Stimulated activated CD8-positive, alpha-beta memory T cell treated with anti-CD3 and anti-CD28 coated beads, Interleukin-7, amount 100 ng/mL, for 24 hours (primary cell): ENCODE data around the gene NUP98.
A peak's percentile ranks its signal among the peaks of the same experiment; 100 is the strongest.
"Not testable (repeated sequence)": the region's sequence is repeated elsewhere in the genome, so short reads cannot be mapped to it uniquely, and the experiment has no call there.

Experiments
- DNase-seq: peaks from one replicate; pipeline ENCODE4 v3.0.0-alpha.2; 2020; ENCODE audit warnings: low read depth

The NUP98 gene

DNA sequence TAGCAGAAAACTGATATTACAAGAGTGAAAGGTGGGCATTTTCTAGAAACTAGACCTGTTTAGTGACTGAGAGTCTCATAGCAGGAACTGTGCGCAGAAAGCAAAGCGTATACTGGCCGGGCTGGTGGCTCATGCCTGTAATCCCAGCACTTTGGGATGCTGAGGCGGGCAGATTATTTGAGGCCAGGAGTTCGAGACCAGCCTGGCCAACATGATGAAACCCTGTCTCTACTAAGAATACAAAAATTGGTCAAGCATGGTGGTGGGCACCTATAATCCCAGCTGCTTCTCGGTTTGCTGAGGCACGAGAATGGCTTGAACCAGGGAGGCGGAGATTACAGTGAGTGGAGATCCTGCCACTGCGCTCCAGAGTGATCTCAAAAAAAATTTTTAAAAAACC is 1.8 kb upstream of the NUP98 start:
- no peak for DNase-seq

DNA sequence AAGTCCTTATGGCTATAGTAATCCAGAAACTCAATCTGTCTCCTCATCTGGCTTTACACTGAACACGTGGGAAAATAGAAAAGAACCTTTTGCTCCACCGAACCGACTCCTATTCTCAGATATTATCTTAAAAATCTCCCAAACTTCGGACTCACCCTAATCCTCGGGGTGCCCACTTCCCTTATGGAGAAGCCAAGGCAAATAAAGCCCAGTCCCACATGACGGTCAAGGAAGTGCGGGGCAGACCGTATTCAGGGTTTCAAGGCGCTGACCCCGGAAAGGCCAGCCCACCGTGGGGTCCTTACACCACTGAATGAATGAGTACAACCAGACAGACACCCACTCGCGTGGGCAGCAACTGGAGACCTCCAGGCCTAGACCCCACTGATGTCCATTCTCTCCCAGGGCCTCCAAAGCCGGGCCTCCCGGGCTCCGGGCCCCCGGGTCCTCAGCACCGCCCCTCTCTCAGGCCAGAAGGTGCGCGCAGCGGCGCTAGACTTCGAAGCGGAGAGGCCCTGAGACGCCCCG is 489 bp downstream of the NUP98 start:
- DNase-seq: peak; percentile 31

DNA sequence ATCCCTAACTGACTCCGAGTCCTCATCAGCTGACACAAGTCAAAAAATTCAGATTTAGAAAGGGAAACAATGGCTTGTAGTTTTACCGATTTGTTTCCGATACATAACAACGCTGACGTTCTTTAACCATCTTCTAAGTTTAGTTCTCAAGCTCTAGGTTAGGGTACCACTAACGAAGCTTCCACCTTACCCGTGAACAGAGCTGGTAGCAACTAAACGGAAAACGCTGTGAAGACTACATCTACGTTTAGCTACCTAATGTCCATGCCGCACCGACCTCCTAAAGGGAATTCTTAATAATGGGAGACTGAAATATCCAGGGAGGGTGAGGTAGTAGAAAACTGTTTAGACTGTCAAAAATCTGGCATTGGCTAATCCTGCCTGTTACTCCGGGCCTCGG is 1.0 kb downstream of the NUP98 start:
- no peak for DNase-seq

DNA sequence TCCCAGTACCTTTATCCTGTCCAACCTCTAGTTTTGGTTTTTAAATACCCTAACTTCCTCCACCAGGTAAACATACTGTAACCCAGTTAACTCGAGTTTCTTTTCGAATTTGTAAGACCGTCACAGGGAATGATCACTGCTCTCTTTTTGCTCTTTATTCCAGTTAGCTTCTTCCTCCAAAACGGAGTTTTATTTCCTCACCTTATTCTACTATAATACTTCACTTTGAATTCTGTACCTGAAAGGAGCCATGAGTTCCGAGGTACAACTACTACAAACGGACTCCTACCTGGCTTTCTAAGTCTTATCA is 1.4 kb downstream of the NUP98 start:
- no peak for DNase-seq

DNA sequence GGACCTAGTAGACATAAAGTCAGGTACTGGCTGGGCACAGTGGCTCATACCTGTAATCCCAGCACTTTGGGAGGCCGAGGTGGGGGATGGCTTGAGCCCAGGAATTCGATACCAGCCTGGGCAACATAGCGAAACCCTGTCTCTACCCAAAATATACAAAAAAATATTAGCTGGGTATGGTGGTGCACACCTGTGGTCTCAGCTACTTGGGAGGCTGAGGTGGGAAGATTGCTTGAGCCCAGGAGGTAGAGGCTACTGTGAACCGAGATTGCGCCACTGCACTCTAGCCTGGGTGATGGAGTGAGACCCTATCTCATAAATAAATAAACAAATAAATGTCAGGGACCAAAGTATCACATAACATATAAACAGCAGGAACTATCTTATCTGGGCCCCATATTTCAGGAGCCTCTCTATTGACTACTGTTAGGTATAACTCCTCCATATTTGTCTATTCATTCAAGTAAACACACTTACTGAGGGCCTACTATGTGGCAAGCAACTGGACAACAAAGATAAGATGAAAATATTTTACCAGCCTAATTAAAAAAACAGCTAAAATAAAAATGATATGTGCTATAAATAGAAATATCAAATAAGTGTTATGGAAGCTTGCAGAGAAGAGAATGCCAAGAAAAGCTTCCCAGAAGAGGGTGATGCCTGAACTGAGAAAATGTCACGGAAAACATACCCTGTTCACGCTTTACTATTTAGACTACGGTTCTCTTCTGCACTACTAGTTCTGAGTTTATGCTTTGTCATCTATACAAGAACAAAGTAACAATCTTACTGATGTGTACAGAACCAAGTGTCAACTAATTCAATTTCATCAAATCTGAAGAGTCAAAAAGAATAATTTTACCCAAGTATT is 2.0 kb downstream of the NUP98 start:
- DNase-seq: no peak

DNA sequence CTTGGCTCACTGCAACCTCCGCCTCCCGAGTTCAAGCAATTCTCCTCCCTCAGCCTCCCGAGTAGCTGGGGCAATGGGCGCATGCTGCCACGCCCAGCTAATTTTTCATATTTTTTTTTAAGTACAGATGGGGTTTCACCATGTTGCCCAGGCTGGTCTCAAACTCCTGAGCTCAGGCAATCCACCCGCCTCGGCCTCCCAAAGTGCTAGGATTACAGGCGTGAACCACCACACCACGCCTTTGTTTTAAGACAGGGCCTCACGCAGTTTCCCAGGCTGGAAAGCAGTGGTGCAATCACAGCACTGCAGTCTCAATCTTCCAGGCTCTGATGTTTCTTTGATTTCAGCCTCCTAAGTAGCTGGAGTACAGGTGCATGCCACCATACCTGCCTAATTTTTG is 3.0 kb downstream of the NUP98 start:
- not testable (repeated sequence) for DNase-seq

DNA sequence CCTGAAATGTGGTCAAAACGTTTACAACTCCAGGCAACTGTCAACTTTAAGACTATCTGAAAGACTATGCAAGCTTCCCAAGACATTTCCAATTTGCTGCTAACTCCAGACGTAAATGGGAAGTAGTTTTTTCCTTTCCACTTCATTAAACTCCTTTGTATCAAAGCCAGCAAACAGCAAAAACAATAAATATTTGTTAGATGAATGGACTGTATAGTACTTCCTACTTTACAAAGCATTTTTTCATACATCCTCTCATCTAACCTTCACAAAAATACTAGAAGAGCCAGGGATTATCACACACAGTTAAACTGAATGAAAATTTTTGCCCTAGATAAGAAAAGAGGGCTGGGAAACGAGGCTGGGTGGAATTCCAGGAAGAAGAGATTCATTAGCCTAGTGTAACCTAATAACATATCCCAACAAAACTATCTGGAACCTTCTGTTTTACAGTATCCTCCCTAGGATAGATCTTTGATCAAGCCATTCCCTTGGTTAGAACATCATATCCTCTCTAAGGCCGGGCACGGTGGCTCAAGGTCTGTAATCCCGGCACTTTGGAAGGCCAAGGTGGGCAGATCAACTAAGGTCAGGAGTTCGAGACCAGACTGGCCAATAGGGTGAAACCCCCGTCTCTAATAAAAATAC is 10.4 kb downstream of the NUP98 start:
- DNase-seq: no peak

DNA sequence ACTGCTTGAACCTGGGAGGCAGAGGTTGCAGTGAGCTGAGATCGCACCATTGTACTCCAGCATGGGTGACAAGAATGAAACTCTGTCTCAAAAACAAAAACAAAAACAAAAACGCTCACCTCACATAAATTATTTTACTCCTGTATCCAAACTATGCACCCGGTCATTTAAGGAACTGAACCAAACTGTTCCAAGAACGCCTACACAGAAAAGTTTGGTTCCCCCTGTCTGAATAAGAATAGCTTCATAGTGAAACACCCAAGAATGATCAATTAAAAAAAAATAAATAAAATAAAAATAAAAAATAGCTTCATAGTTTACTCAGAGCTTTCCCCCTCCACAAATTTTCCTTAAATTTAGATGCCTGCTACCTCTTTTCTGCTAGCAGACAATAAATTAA is 13.7 kb downstream of the NUP98 start:
- DNase-seq: no peak

DNA sequence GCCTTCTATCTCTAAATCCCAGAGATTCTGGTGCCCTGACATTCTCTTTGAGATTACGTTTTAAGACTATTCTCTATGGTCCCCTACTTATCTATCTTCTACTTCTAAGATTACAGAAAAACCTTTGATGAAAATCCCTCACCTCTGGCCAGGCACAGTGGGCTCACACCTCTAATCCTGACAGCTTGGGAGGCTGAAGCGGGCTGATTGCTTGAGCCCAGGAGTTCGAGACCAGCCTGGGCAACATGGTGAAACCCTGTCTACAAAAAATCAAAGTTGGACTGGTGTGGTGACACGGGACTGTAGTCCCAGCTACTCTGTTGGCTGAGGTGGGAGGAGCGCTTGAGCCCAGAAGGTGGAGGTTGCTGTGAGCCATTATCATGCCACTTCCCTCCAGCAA is 14.4 kb downstream of the NUP98 start:
- DNase-seq: no peak

DNA sequence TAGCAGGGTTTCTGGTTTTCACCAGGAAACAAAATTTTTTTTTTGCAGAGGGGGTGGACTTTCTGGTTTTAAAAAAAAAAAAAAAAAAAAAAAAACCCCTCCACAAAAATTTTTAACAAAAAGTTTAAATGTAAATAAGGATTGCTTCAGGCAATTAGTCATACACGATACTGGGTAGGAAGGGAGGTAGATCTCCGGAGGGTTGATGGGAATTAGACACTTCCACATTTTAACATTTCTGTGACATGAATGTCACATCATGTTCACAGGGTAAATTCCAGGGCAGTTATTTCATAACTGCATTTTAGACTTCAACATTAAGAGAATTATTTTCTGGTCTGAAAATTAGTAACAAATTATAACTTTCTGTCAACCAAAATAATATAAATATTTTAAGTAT is 15.9 kb downstream of the NUP98 start:
- no peak for DNase-seq

DNA sequence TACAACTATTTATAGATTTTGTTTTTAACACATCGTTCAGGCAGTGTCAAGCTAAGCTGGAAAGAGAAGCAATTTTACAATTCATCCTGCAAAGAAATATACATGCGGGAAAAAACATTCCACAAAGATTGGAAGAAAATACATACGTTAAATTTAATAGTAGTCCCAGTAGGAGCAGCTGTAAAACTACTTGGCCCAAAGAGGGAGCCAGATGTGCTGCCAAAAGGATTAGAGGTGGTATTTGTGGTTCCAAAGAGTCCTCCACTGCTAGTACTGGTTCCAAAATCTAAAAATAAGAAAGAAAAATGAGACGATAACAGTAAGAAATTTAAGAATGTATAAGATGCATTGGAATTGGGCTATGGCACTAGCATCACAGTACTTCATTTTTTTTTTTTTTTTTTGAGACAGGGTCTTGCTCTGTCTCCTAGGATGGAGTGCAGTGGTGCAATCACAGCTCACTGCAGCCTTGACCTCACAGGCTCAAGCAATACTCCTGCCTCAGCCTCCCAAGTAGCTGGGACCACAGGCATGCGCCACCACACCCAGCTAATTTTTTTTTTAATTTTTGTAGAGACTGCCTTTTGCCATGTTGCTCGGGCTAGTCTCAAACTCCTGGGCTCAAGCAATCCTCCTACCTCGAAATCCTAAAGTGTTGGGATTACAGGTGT is 21.5 kb downstream of the NUP98 start:
- no peak for DNase-seq

DNA sequence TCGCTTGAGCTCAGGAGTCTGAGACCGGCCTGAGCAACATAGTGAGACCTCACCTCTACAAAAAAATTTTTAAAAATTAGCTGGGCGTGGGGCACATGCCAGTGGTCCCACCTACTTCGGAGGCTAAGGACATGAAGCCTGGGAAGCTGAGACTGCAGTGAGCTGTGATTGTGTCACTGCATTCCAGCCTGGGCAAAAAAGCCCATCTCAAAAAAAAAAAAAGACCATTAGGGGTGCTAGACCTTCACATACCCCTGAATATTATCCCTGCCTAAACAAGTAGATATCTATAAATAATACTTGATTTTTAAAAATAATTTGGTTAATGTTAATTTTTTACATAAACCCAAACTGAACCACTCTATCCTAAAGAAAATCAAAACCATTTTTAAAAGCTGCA is 24.2 kb downstream of the NUP98 start:
- DNase-seq: no peak

DNA sequence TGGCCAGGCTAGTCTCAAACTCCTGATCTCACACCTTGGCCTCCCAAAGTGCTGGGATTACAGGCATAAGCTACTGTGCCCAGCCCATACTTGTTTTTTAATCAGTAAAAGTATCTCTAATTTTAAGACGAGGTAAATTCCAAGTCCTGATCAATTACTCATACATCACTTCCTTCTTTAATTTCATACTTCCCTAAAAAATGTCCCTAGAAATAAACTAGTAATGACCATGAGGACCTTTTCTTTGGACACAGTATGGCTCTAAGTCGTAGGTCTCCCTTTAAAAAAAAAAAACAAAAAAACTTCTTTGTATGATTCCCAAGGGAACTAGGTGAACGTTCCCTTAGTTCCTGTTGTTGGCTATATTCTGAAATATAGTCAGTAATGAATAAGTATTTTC is 29.8 kb downstream of the NUP98 start:
- DNase-seq: no peak

DNA sequence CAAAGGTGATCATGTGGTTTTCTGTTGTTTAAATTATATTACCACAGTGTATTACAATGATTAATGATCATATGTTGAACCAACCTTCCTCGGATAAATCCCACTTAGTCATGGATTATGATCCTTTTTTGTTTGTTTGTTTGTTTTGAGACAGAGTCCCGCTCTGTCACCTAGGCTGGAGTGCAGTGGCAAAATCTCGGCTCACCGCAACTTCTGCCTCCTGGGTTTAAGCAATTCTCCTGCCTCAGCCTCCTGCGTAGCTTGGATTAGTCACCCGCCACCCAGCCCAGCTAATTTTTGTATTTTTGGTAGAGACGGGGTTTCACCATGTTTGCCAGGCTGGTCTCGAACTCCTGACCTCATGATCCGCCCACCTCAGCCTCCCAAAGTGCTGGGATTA is 30.5 kb downstream of the NUP98 start:
- DNase-seq: not testable (repeated sequence)

DNA sequence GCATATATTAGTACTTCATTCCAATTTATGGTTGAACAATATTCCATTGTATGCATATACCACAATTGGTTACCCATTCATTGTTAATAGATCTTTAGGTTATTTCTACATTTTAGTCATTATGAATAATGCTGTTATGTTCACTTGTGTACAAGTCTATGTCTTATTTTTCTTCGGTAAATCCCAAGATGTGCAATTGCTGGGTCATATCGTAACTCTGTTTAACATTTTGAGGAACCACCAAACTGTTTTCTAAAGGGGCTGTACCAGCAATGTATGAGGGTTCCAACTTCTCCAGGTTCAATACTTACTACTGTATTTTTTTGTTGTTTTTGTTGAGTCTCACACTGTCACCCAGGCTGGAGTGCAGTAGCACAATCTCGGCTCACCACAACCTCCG is 33.1 kb downstream of the NUP98 start:
- no peak for DNase-seq

DNA sequence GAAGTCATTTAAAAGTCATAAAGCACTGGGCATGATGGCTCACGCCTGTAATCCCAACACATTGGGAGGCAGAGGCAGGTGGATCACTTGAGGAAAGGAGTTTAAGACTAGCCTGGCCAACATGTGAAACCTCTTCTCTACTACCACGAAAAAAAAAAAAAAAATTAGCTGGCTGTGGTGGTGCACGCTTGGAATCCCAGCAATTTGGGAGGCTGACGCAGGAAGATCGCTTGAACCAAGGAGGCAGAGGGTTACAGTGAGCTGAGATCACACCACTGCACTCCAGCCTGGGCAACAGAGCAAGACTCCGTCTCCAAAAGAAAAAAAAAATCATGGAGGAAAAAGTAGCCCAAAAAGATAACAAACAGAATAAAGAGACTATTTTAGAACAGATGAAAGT is 42.2 kb downstream of the NUP98 start:
- no peak for DNase-seq

DNA sequence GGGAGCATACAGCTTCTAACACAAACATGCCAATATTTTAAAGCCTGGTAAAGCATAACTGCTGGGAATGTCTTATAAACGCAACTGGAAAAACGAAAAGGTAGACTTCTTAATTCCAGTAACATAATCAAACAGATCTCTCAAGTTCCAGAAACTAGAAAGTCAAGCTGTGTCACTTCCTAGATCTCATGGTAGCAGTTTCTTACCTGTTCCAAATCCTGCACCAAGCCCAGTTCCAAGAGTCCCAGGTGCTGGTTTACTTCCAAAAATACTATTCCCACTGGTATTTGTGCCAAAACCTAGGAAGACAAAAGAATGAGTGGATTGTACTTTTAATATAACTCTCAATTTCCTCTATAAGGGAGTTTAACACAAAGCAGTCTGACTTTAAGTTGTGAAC is 44.2 kb downstream of the NUP98 start:
- DNase-seq: no peak

DNA sequence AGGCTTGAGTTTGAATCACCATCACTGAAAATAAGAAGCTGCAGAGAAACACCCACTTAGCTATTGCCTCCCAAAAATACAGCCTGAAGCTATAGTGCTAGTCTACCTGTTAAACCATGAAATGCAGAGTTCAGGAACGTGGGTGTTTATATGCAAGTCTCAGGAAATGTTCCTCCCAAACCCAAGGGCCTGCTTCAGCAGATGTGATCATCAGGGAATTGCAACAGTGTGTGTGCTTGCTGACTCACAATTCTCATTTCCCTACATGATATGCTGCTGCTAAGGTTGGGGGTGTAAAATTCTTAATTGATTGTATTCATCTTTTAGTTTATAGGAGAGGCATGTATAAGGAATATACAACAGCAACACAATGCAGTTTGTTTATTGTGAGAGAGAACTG is 49.6 kb downstream of the NUP98 start:
- no peak for DNase-seq

DNA sequence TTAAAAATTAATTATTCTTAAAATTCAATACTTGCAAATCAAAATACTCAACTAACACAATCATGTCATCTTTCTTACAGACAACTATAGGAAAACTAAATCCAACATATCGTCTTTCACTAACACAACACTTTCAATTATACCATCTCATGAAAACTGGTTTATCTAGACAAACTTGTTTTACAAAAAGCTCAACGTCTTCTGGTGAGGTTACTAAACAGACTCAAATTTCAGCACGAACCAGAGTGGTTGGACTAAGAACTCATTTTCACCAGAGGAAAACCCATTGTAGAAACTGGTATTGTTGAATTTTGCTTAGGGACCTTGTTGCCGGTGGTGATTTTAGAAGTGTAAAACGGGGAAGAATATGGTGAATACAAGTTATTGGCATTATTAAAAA is 52.2 kb downstream of the NUP98 start:
- DNase-seq: no peak

DNA sequence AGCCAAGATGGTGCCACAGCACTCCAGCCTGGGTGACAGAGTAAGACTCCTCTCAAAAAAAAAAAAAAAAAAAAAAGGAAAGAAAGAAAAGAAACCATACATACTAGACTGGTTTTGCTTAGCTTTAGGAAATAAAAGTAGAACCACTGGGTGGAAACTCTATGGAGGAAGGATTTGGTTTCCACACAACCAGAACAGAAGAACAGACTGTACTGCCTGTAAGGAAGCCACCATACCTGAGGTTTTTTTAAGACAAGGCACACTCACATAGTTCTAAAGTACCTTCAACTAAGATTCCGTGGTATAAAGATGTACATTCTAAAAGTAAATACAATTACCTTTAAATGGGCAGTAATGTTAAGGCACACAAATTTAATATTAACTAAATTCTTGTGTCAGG is 58.6 kb downstream of the NUP98 start:
- no peak for DNase-seq

DNA sequence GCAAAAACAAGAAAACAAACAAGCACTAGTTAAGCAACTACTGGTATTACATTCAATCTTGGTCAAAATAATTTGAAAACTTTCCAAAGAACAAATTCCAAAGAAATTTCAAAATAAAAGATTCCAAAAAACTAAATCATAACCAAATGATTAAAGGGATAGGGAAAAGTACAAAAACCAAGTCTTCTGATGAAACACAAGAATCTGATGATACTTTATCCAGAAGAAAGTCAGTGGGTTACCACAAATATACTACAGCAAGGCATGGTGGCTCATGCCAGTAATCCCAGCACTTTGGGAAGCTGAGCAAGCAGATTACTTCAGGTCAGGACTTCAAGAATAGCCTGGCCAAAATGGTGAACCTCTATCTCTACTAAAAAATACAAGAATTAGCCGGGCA is 59.1 kb downstream of the NUP98 start:
- DNase-seq: no peak

DNA sequence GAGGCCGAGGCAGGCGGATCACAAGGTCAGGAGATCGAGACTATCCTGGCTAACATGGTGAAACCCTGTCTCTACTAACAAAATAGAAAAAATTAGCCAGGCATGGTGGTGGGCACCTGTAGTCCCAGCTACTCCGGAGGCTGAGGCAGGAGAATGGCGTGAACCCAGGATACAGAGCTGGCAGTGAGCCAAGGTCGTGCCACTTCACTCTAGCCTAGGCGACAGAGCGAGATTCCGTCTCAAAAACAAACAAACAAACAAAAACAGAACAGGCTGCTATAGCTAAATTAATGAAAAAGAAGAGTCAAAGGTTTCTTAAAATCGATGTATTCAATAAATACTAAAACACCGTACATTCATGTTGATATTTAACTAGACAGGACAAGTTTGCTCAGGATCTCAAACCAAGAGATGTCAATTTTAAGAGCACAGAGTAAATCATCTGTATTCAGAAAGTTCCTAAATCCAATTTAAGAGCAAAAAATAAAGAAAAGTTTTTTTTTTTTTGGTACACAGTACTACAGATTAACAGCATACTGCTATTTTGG is 59.9 kb downstream of the NUP98 start:
- no peak for DNase-seq

DNA sequence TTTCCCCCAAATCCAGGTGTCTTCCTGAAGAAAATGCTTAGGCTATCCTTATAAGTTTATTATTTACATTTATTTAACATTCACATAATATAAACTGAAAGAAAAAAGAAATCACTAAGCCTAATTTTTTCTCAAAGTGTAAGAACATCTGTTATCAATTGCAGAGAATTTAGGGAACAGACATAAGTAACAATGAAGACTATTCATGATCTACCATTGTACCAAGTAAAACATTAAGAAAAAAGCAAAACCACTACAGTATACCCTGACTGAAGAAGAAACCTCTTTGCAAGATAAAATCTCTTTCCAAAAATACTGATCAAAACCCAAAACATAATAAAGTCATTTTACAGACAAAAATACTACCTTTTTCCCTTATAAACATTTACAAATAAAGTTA is 60.5 kb downstream of the NUP98 start:
- no peak for DNase-seq
